ENCODE measurements around the gene SYP.

SYP gene

DNA sequence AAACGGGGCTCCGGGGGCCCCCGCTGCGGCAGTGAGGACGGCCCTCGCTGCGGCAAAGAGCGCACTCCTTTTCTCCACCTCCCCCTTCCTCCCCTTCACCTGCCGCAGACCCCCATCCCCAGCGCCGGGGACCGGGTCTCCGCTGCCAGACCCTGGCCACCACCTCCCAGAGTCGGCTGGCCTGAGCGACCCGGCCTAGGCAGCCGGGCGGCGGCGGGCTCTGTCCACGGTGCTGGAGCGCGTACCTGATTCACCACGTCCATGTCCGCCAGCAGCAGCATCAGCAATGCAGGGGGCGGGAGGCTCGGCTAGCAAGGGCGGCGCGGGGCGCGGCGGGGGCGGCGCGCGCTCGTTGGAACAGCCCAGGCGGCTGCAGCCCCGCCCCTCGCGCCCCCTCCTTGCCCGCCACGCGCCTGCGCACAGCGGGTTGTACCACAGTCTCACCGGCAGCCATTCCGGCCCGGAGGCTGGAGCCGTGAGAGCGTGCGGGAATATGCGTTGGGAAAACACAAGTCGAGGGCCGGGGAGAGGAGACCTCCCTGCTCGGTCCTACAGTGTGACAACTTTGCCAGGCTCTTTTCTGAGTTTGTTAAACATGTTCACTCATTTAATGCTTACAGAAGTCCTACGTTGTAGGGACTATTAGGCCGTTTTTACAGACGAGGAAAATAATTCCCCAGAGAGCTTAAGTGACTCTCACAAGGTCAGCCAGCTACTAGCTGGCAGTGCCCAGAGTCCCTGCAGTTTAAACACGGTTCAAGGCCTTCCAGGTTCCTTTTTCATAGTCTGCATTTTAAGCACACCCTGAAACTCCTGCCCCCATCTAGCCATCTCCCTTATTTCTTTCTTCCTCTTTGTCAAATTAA, at the start of gene SYP:
Gene SYP (minus strand): TSS at position 288 of the 866 bp plus-strand sequence. CDS start 7 bp downstream, at position 281.
- peak; percentile 90 for DNase-seq (ENCODE audit: low spot score)

DNA sequence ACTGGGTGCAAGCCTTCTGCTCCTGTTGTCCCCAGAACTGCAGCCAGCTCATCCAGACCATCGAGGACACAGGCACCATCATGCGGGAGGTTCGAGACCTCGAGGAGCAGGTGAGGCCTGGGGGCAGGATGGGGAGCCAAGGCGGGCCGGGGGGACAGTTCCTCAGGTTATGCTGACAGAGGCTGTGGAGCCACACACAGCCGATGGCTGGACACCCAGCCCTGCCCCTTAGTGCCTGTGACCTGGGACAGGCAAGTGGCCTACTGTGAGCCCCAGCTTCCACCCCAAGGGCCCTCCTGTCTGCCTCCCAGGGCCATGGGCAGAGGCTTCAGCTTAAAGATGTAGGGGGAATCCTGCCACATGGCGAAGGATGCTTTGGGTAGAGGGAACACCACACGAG, 49.6 kb upstream of the SYP start:
- DNase-seq (ENCODE audit: low spot score), result no peak

DNA sequence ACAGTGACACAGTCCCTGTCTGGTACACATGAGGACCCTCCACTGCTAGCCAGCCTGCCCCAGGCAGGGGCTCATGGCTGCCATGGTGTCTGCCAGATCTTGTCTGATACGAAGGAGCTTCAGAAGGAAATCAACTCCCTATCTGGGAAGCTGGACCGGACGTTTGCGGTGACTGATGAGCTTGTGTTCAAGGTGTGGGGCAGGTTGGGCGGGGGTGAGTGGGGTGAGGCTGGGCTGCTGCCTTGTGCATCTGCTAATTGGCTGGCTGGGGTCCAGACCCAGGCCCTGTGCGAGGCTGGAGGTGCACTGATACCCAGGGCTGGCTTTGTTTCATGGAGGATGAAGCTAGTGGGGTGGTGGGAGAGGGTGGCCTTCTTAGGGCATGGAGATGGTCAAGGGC, 49.1 kb upstream of the SYP start:
- no peak for DNase-seq (ENCODE audit: low spot score)

DNA sequence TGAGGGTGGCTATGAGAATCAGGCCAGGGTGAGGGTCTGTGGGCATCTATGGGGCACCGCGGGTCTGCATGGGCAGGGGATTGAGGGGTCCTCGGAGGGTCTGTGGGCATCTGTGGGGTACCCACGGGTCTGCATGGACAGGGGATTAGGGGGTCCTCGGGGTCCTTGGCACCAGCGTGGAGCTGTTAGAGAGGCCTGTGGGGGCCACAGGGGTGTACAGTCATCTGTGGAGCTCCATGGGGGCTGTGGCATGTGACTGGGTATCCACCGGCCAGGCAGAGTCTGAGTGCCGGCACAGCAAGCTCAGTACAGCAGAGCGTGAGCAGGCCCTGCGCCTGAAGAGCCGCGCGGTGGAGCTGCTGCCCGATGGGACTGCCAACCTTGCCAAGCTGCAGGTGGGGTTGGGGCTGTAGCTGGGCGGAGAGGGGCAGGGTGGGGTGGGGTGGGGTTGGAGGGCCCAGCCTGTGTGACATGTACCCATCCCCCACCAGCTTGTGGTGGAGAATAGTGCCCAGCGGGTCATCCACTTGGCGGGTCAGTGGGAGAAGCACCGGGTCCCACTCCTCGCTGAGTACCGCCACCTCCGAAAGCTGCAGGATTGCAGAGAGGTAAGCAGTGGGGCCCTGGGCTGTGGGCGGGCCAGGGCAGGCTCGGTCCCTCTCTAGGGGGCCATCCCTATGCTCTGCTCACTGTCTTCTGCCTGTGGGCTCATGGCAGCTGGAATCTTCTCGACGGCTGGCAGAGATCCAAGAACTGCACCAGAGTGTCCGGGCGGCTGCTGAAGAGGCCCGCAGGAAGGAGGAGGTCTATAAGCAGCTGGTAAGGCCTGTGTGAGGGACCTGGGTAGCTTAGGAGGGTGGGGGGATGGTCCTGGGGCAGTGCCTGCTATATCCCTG, 48.2 kb upstream of the SYP start:
- DNase-seq (ENCODE audit: low spot score), result no peak

DNA sequence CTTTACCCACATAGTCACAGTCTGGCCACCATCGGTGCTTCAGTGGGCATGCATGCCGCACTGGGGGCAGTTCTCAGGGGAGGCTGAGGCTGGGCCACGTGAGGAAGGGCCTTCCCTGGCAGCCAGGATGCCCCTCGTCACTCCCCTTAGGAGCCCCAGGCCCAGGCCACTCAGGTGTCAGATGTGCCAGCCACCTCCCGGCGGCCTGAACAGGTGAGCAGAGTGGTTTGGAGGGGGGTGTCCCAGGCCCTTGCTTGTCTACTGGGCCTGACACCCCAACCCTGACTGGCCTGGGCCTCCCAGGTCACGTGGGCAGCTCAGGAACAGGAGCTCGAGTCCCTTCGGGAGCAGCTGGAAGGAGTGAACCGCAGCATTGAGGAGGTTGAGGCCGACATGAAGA, 47.4 kb upstream of the SYP start:
- DNase-seq (ENCODE audit: low spot score), result no peak

DNA sequence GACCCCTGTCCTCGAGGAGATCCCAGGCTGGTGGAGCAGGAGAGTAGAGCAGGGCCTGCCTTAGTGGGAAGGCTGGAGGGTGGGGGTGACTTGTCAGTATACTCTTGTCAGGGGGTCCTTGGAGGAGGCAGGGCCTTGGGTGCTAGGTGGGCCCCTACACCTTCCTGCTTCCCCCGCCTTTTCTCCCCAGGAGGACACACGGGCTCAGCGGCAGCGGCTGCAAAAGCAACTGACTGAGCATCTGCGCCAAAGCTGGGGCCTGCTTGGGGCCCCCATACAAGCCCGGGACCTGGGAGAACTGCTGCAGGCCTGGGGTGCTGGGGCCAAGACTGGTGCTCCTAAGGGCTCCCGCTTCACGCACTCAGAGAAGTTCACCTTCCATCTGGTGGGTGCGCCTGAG, 46.5 kb upstream of the SYP start:
- DNase-seq (ENCODE audit: low spot score), result no peak

DNA sequence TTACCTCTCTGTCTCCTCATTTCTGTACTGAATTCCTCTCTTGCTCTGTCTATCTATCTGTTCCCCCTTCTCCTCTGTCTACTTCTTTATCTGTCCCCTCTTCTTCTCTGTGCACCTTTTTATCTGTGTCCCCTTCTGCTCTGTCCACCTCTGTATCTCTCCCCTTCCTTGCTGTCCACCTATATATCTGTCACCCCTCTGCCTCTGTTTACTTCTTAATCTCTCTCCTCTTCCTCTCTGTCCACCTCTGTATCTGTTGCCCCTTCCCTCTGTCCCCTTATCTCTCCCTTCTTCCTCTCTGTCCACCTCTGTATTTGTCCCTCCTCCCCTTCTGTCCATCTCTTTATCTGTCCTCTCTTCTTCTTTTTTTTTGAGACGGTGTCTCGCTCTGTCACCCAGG, 44.2 kb upstream of the SYP start:
- no peak for DNase-seq (ENCODE audit: low spot score)

DNA sequence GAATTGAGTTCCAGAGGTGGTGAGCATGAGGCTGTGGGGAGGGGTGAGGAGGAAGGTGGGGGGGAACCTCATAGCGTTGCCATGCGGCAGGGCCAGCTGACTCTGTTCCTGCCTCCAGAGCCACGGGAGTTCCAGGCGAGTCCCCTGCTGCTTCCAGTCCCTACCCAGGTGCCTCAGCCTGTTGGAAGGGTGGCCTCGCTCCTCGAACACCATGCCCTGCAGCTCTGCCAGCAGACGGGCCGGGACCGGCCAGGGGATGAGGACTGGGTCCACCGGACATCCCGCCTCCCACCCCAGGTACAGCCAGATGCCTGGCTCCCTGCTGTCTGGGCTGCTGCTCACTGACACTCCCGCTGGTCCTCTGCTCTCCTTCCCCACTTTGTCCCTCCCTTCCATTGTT, 43.2 kb upstream of the SYP start:
- no peak for DNase-seq (ENCODE audit: low spot score)

DNA sequence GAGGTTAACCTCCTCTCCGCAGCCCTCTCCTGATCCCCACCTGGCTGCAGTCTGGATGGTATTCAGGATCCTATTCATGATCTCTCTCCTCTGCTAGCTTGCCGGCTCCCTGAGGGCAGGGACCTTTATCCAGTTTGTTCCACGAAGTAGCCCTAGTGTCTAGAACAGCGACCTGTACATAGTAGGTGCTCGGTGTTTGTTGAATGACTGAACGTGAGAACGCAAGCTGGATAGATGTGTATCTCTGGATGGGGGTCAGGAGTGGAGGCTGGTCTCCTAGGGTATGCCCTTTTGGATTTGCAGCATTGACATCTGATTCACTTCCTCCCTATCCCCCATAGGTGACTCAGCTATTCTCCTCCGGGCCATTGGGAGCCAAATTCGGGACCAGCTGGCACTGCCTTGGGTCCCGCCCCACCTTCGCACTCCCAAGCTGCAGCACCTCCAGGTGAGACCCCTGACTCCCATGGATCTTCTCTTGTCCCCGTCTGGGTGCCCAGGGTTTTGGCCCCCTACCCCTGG, 42.6 kb upstream of the SYP start:
- DNase-seq (ENCODE audit: low spot score), result no peak

DNA sequence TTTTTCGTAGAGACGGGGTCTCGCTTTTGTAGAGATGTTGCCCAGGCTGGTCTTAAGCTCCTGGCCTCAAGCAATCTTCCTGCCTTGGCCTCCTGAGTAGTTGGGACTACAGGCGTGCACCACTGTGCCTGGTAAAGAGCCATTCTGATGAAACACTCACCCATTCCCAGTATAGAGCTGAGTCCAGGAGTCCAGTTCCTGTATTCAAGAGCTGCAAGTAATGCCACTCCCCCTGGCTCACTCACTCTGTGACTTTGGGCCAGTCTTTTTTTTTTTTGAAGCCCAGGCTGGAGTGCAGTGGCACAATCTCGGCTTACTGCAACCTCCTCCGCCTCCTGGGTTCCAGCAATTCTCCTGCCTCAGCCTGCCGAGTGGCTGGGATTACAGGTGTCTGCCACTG, 38.7 kb upstream of the SYP start:
- DNase-seq (ENCODE audit: low spot score), result no peak

DNA sequence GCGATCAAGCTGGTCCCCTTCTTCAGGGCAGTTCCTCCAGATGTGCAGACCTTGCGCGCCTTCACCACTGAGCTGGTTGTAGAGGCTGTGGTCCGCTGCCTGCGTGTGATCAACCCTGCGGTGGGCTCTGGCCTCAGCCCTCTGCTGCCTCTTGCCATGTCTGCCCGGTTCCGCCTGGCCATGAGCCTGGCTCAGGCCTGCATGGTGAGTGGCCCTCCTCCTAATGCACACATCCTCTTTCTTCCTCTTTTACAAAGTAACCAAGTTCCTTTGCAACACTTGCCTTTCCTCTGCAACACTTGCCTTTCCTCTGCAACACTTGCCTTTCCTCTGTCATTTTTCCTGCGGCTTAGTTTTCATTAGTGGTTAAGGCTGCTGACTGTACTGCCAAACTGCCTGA, 37.1 kb upstream of the SYP start:
- peak; percentile 21 for DNase-seq (ENCODE audit: low spot score)

DNA sequence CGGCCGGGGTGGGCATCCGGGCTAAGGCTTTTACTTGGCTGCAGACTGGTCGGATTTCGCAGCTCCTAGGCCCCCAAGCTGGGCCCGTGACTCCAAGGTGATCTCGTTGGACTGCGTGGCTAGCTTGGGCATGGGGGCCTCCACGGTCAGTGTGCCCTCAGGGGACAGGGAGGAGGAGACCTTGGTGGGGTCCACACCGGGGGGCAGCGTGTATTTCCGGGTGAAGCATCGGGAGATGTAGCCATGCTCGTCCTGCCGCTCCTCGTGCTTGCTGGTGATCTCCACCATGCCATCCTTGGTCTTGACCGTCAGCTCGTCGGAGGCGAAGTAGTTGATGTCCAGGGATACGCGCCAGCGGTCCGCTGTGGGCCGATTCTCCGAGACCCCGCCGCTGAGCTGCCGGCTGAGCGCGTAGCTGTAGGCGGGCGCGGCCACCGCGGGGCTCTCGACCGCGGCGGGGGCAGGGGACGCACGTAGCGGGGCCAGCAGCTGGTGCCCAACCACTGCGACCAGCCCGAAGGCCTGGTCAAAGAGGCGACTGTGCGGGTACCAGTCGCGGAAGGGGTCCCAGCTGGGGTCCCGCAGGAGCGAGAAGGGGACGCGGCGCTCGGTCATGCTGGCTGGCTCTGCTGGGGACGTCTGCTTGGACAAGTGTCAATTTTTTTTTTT, 34.0 kb upstream of the SYP start:
- DNase-seq (ENCODE audit: low spot score), result no peak

DNA sequence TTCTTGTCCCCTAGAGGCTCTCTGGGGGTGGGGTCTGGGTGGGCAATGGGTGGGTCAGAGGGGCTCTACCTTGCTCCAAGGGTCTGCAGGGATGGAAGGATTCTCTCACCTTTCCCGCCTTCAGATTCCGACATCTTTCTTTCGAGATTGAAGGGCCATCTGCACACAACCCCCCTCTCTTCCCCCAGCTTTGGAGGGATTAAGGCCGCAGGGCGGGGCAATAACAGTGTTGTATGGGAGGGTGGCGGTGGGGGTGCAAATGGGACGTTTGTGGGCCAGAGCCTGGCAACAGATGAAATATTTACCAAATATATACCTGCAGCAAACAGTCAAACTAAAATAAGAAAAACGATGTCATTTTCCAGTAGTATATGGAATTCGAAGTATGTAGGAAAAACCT, 33.2 kb upstream of the SYP start, which contains the start of gene CACNA1F:
Gene CACNA1F (minus strand): TSS at position 165 of the 400 bp plus-strand sequence. CDS start 31 bp downstream, at position 134.
- no peak for DNase-seq (ENCODE audit: low spot score)

DNA sequence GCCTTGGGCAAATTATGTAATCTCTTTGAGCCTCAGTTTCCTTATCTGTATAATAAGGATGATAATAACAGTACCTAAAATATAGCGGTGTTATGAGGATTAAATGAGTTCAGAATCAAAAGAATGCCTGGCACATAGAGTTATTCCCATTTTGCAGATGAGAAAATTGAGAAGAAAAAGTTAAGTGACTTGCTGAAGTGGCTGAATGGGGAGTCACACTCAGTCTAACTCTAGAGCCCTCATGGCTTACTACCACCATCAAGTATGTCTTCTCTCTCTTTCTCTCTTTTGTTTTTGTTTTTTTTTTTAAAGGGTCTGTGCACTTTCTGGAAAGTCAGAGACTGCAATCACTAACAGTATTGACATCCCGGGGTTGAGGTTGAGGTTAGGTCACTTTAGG, 32.5 kb upstream of the SYP start:
- no peak for DNase-seq (ENCODE audit: low spot score)

DNA sequence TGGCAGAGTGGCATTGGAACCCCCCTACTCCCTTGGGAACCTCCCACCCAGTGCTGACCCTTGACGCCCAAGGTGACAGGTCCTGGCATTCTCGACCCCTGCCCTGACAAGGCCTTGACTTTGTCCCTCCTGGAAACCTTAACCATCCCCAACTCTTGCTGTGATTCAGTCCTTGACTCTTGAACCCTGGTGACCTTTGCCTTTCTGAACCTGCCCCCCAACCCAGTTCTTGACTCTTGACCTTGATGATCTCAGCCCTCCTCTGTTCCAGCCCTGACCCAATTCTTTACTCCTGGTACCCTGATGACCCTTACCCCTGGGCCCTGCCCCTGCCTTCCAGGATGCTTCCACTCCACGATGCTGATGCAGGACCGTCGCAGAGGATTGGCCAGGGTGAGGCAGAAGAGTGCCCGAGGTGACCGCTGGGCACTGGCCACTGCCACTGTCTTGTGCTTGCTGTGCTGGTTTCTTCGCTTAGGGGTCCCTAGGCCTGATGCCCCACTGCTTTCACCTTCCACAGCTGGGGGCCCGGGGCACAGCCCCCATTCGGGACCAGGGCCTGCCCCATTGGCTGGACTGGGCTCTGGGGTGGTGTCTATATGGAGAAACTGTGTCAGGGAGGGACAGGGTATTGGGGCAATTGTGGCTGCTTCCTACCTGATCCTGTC, 31.5 kb upstream of the SYP start:
- DNase-seq (ENCODE audit: low spot score), result no peak

DNA sequence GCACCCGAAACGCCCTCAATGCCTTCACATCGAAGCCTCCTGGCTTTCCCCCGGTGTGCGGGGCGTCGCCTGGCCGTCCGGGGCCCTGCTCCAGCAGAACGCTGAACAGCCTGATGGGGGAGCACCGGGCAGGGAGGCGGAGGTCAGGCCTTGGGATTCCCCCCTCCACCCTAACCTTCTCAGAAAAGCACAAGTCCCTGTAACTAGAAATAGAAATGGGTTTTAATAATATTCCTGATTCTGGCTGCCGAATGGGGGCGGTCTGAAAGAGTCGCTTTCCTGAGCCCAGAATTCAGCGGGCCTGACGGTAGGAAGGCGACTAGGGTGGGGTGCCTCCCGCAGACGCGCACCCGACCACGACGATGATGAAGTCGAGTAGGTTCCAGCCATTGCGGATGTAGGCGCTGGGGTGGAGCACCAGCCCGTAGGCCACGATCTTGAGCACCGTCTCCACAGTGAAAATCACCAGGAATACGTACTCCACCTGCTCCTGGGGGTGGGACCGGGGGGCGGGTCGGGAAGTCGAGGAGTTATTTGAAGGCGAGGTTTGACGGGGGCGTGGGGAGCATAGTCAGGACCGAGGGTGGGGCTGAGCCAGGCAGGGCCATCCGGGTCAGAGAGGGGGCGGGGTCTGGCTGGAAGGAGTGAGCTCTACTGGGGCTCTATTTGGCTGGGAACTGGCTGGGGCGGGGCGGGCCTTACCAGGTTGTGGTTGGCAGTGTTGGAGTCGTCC, 30.7 kb upstream of the SYP start:
- peak; percentile 20 for DNase-seq (ENCODE audit: low spot score)

DNA sequence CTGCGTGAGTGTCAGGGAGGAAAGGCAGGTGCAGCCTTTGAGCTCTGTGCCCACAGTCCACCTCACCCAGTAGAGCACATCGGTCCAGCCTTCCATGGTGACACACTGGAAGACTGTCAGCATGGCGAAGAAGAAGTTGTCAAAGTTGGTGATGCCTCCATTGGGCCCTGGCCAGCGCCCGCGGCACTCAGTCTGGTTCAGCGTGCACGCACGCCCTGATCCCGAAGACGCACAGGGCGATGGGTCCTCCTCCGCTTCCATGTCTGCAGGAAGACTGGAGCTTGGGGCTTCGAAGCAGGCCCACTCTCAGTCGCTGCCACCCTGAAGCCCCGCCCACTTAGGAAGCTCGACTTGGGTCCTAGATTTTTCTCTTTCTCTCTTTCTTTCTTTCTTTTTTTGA, 28.2 kb upstream of the SYP start:
- no peak for DNase-seq (ENCODE audit: low spot score)

DNA sequence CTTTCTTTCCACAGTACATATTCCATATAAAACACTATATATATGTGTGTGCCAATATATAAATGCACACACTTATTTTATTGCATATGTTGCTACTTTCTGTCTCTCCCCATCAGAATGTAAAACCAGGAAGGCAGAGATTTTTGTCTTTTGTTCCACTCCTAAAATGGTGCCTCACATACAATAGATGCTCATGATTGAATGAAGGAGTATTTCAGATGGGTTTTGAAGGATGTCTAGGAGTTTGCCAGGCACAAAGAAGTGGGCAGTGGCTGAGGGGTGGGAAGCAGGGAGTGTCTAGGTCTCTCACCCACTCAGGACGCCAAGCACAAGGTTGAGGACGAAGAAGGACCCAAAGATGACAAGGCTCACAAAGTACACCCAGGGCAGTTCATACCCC, 27.7 kb upstream of the SYP start:
- DNase-seq (ENCODE audit: low spot score), result no peak

DNA sequence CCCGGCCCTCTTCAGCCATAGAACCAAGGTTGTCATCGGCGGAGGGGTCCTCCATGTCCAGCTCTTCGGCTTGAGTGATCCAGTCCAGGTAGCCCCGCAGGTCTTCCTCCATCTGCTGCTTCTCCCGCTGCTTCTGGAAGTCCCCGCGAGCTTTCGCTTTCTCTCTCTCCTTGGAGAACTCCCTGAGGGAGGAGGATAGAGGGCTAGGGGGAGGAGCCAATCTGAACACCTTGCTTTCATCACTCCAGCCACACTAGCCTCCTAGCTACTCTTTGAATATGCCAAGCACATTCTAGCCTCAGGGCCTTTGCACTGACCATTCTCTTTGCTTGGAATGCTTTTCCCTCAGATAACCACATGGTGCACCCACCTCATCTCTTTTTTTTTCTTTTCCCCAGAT, 27.0 kb upstream of the SYP start:
- no peak for DNase-seq (ENCODE audit: low spot score)

DNA sequence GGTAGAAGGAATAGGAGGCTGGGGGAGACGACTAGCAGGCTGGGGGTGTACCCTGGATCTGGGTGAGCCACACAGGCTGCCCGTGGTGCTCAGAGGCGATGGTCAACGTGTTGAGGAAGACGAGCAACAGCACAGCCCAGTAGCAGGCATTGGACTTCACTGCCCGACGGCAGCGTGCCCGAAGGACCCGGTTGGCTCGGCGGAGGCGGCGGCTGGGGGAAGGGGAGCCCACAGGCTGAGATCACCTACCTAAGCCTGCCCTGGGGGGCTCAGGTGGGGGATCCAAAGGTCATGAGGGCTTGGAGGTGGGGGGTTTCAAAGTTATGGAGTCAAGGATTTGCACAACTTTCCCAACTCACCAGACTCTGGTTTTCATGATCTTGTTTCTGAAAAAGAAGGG, 25.9 kb upstream of the SYP start:
- DNase-seq (ENCODE audit: low spot score), result no peak

DNA sequence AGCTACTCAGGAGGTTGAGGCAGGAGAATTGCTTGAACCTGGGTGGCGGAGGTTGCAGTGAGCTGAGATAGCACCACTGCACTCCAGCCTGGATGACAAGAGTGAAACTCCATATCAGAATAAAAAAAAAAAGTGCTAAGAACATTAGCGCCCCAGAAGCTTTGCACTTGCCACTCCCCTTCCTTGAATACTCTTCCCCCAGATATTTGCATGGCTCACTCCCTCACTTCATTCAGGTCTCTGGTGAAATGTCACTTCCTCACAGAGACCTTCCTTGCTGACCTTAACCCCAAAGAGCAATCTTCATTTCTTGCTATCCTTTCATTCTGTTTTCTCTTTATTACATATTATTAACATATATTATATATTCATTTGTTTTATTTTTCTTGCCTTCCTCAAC, 21.9 kb upstream of the SYP start:
- no peak for DNase-seq (ENCODE audit: low spot score)
